ENCODE data around the gene DCN.

DNA sequence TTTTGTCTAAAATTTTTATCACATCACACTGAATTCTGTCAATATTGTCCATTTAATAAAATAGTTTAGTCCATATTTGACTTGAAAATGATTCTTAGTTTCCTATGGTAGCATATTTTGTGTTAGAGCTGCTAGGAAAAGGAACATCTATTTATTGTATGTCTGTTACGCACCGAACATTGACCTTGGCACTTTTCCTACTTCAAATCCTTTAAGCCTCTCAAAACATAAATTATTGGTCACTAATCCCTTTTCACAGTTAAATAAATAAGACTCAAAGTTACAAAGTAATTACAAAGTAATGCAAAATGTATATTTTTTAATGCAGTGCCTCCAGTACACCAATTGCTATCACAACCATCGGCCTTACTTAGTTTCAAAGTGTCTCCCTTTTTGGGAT, 28.5 kb downstream of the DCN start:
- TF ChIP-seq, protein P1, sequence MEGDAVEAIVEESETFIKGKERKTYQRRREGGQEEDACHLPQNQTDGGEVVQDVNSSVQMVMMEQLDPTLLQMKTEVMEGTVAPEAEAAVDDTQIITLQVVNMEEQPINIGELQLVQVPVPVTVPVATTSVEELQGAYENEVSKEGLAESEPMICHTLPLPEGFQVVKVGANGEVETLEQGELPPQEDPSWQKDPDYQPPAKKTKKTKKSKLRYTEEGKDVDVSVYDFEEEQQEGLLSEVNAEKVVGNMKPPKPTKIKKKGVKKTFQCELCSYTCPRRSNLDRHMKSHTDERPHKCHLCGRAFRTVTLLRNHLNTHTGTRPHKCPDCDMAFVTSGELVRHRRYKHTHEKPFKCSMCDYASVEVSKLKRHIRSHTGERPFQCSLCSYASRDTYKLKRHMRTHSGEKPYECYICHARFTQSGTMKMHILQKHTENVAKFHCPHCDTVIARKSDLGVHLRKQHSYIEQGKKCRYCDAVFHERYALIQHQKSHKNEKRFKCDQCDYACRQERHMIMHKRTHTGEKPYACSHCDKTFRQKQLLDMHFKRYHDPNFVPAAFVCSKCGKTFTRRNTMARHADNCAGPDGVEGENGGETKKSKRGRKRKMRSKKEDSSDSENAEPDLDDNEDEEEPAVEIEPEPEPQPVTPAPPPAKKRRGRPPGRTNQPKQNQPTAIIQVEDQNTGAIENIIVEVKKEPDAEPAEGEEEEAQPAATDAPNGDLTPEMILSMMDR (IDR thresholded peaks at IDR 0.05): no peak
- TF ChIP-seq, protein P2, sequence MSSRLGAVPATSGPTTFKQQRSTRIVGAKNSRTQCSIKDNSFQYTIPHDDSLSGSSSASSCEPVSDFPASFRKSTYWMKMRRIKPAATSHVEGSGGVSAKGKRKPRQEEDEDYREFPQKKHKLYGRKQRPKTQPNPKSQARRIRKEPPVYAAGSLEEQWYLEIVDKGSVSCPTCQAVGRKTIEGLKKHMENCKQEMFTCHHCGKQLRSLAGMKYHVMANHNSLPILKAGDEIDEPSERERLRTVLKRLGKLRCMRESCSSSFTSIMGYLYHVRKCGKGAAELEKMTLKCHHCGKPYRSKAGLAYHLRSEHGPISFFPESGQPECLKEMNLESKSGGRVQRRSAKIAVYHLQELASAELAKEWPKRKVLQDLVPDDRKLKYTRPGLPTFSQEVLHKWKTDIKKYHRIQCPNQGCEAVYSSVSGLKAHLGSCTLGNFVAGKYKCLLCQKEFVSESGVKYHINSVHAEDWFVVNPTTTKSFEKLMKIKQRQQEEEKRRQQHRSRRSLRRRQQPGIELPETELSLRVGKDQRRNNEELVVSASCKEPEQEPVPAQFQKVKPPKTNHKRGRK (CRISPR knock-in tag; IDR thresholded peaks at IDR 0.05; ENCODE audit: borderline replicate concordance): no peak
- TF ChIP-seq TEAD4 (CRISPR knock-in tag; IDR thresholded peaks at IDR 0.05) (no peak), JUN (CRISPR knock-in tag; IDR thresholded peaks at IDR 0.05) (no peak), TCF7 (CRISPR knock-in tag; IDR thresholded peaks at IDR 0.05; ENCODE audit: low read depth) (no peak), CREB1 (CRISPR knock-in tag; IDR thresholded peaks at IDR 0.05) (no peak), ELF4 (CRISPR knock-in tag; IDR thresholded peaks at IDR 0.05; ENCODE audit: low read depth) (no peak), NFYB (CRISPR knock-in tag; conservative IDR thresholded peaks at IDR 0.05; ENCODE audit: low read depth) (no peak), ZNF263 (CRISPR knock-in tag; IDR thresholded peaks at IDR 0.05; ENCODE audit: low read depth) (no peak)
- TF ChIP-seq, protein P3, sequence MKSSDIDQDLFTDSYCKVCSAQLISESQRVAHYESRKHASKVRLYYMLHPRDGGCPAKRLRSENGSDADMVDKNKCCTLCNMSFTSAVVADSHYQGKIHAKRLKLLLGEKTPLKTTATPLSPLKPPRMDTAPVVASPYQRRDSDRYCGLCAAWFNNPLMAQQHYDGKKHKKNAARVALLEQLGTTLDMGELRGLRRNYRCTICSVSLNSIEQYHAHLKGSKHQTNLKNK (CRISPR knock-in tag; IDR thresholded peaks at IDR 0.05): no peak
- TF ChIP-seq, protein P4, sequence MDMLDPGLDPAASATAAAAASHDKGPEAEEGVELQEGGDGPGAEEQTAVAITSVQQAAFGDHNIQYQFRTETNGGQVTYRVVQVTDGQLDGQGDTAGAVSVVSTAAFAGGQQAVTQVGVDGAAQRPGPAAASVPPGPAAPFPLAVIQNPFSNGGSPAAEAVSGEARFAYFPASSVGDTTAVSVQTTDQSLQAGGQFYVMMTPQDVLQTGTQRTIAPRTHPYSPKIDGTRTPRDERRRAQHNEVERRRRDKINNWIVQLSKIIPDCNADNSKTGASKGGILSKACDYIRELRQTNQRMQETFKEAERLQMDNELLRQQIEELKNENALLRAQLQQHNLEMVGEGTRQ (CRISPR knock-in tag; IDR thresholded peaks at IDR 0.05): no peak
- TF ChIP-seq, protein P5, sequence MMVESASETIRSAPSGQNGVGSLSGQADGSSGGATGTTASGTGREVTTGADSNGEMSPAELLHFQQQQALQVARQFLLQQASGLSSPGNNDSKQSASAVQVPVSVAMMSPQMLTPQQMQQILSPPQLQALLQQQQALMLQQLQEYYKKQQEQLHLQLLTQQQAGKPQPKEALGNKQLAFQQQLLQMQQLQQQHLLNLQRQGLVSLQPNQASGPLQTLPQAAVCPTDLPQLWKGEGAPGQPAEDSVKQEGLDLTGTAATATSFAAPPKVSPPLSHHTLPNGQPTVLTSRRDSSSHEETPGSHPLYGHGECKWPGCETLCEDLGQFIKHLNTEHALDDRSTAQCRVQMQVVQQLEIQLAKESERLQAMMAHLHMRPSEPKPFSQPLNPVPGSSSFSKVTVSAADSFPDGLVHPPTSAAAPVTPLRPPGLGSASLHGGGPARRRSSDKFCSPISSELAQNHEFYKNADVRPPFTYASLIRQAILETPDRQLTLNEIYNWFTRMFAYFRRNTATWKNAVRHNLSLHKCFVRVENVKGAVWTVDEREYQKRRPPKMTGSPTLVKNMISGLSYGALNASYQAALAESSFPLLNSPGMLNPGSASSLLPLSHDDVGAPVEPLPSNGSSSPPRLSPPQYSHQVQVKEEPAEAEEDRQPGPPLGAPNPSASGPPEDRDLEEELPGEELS (CRISPR knock-in tag; IDR thresholded peaks at IDR 0.05): no peak

Measured in WTC11 (cell line).